CD14-positive monocyte (primary cell): Measurements from ENCODE around the gene TMEFF2. TPM values are rescaled to one million over a fixed set of nuclear protein-coding genes. Genes with fewer than 3 reads are reported as not detected.

ENCODE experiments used
- DNase-seq, 3 donors: peaks; one replicate each; pipeline ENCODE4 v3.0.0-alpha.2; 2011 to 2022
- H2AFZ ChIP-seq: 2 replicates; pipeline ENCODE4 v1.6.0; 2012; ENCODE audit warnings: mild to moderate bottlenecking, low read depth, low read length, inconsistent platforms; ENCODE audit not compliant: insufficient read depth, poor library complexity, severe bottlenecking
- H3K27ac ChIP-seq, 2 donors: 1 replicate in 1 of 2; 2 replicates in 1 of 2; pipeline ENCODE4 v1.5.1; 2012 to 2013; ENCODE audit warnings: low read length in 2 of 2, control low read depth in 1 of 2, inconsistent platforms in 1 of 2, low read depth in 1 of 2, mild to moderate bottlenecking in 1 of 2
- H3K27me3 ChIP-seq, 2 donors: one replicate each; pipeline versions ENCODE4 v1.6.0 to v1.6.1; 2011 to 2013; ENCODE audit warnings: low read length in 2 of 2; ENCODE audit not compliant: control insufficient read depth in 2 of 2, insufficient read depth in 2 of 2
- H3K36me3 ChIP-seq, 2 donors: replicated peaks in 1 of 2; 1 replicate in 1 of 2; 2 replicates in 1 of 2; pipeline versions ENCODE4 v1.5.1 to v1.6.1; 2012 to 2013; ENCODE audit warnings: low read length in 2 of 2, control low read depth in 1 of 2, inconsistent platforms in 1 of 2, mild to moderate bottlenecking in 1 of 2; ENCODE audit not compliant: insufficient read depth in 2 of 2, control insufficient read depth in 1 of 2
- H3K4me1 ChIP-seq, 2 donors: 1 replicate in 1 of 2; 2 replicates in 1 of 2; pipeline versions ENCODE4 v1.5.1 to v1.6.1; 2012 to 2013; ENCODE audit warnings: low read length in 2 of 2, control low read depth in 1 of 2, inconsistent platforms in 1 of 2, mild to moderate bottlenecking in 1 of 2, moderate library complexity in 1 of 2; ENCODE audit not compliant: insufficient read depth in 2 of 2, control insufficient read depth in 1 of 2
- H3K4me2 ChIP-seq: replicated peaks from 2 replicates; pipeline ENCODE3; 2012; ENCODE audit warnings: low read length, moderate library complexity, mild to moderate bottlenecking; ENCODE audit not compliant: poor library complexity, severe bottlenecking; ENCODE audit errors: extremely low read depth
- H3K4me3 ChIP-seq, 3 experiments: fragments of 200-600 bp in 1 of 3; sonication (generic) in 1 of 3; replicated peaks in 1 of 3; 1 replicate in 2 of 3; 2 replicates in 1 of 3; pipeline ENCODE4 v1.5.1; 2011 to 2013; ENCODE audit warnings: low read length in 3 of 3, mild to moderate bottlenecking in 3 of 3, control low read depth in 2 of 3, low read depth in 2 of 3, inconsistent platforms in 1 of 3, moderate library complexity in 1 of 3
- H3K79me2 ChIP-seq: 2 replicates; pipeline ENCODE4 v1.6.0; 2012; ENCODE audit warnings: mild to moderate bottlenecking, control low read depth, inconsistent platforms, low read length, moderate library complexity; ENCODE audit not compliant: insufficient read depth
- H3K9ac ChIP-seq: 2 replicates; pipeline ENCODE4 v1.6.0; 2017; ENCODE audit warnings: low read length, mild to moderate bottlenecking; ENCODE audit not compliant: insufficient read depth, poor library complexity, severe bottlenecking
- H3K9me3 ChIP-seq, 2 donors: replicated peaks in 1 of 2; 1 replicate in 1 of 2; 2 replicates in 1 of 2; pipeline versions ENCODE4 v1.5.1 to v1.6.1; 2012 to 2013; ENCODE audit warnings: low read length in 2 of 2, control low read depth in 1 of 2; ENCODE audit not compliant: control insufficient read depth in 1 of 2, insufficient read depth in 1 of 2
- H4K20me1 ChIP-seq: 2 replicates; pipeline ENCODE4 v1.6.0; 2012; ENCODE audit warnings: mild to moderate bottlenecking, low read length, control low read depth, moderate library complexity; ENCODE audit not compliant: insufficient read depth
- H3K27ac Mint-ChIP-seq, 7 donors: one replicate each; pipeline ENCODE4 v1.8.0; 2020; ENCODE audit warnings: mild to moderate bottlenecking in 7 of 7, mixed read lengths in 7 of 7, moderate library complexity in 6 of 7, inconsistent platforms in 2 of 7
- H3K27me3 Mint-ChIP-seq, 3 donors: one replicate each; pipeline ENCODE4 v1.8.0; 2021 to 2022; ENCODE audit warnings: low read depth in 3 of 3, mild to moderate bottlenecking in 3 of 3, mixed read lengths in 3 of 3, moderate library complexity in 3 of 3, inconsistent platforms in 1 of 3
- H3K36me3 Mint-ChIP-seq, 2 donors: one replicate each; pipeline ENCODE4 v1.8.0; 2020; ENCODE audit warnings: mixed read lengths in 2 of 2, inconsistent platforms in 1 of 2, mild to moderate bottlenecking in 1 of 2
- H3K4me1 Mint-ChIP-seq: one replicate; pipeline ENCODE4 v1.8.0; 2020; ENCODE audit warnings: mild to moderate bottlenecking, mixed read lengths
- H3K4me3 Mint-ChIP-seq, 2 donors: one replicate each; pipeline ENCODE4 v1.8.0; 2020; ENCODE audit warnings: mild to moderate bottlenecking in 2 of 2, mixed read lengths in 2 of 2, moderate library complexity in 1 of 2
- H3K9me3 Mint-ChIP-seq, 7 donors: one replicate each; pipeline ENCODE4 v1.8.0; 2020 to 2022; ENCODE audit warnings: mixed read lengths in 7 of 7, mild to moderate bottlenecking in 6 of 7, moderate library complexity in 6 of 7, inconsistent platforms in 2 of 7
- WGBS: methylation state at CpG from one replicate; pipeline ENCODE4 v1.1.5; 2013; ENCODE audit warnings: missing lambda C conversion rate; ENCODE audit not compliant: insufficient coverage; 5-methylcytosine and 5-hydroxymethylcytosine counted together
- intact Hi-C, 2 donors: fragments of 100-400 bp; cut with micrococcal nuclease; formaldehyde crosslinking; loops; one replicate each; pipeline versions ENCODE4 v1.15.0 to v1.15.1; 2023
- polyA plus RNA-seq, 3 donors: library from polyadenylated mRNA; depleted of rRNA in 1 of 3; unstranded in 2 of 3; stranded (reverse) in 1 of 3; fragments of 300-500 nt in 2 of 3; fragments of >200 nt in 1 of 3; fragmentation: Illumina TruSeq in 2 of 3; gene quantifications; 1 replicate in 2 of 3; 2 replicates in 1 of 3; pipeline ENCODE4 v1.2.3, GENCODE V29; 2012 to 2021
- TF ChIP-seq, protein P1 (sequence below): fragments of 200-600 bp; IDR thresholded peaks from one replicate; pipeline ENCODE4 v1.8.0; 2022; ENCODE audit warnings: antibody characterized with exemption, mild to moderate bottlenecking

The TMEFF2 gene
- polyA plus RNA-seq, 3 donors, result not detected

DNA sequence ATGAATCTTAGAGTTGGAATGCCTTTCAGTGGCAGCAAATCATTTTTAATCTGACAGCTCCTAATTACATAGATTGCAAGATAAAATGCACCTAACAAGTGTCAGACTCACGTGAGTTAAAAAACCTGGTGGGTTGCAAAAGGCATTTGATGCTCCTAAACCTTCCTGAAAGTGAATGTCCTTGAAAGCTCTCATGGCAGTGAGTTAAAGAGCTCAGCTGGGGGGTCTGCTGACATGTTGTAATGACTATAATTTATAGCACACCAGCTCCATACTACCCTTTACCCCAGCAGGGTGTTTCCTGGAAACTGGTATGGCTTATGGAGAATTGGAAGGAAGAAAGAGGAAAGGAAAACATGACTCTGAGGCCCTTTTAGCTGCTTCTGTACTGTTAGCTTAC lies 256.0 kb downstream of the TMEFF2 start:
- Mint-ChIP-seq H3K36me3 (no peaks in the 10 kb centered on the region), H3K27me3 (peaks cover 0 to 6% (median 0%) of the 10 kb centered on the region in 3 donors), H3K4me1 (no peaks in the 10 kb centered on the region), H3K4me3 (no peak overlapping the region), H3K27ac (no peak overlapping the region), H3K9me3 (peaks cover 0 to 2% (median 0%) of the 10 kb centered on the region in 7 donors)
- TF ChIP-seq, protein P1, sequence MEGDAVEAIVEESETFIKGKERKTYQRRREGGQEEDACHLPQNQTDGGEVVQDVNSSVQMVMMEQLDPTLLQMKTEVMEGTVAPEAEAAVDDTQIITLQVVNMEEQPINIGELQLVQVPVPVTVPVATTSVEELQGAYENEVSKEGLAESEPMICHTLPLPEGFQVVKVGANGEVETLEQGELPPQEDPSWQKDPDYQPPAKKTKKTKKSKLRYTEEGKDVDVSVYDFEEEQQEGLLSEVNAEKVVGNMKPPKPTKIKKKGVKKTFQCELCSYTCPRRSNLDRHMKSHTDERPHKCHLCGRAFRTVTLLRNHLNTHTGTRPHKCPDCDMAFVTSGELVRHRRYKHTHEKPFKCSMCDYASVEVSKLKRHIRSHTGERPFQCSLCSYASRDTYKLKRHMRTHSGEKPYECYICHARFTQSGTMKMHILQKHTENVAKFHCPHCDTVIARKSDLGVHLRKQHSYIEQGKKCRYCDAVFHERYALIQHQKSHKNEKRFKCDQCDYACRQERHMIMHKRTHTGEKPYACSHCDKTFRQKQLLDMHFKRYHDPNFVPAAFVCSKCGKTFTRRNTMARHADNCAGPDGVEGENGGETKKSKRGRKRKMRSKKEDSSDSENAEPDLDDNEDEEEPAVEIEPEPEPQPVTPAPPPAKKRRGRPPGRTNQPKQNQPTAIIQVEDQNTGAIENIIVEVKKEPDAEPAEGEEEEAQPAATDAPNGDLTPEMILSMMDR, result no peak
- DNase-seq, result no peak
- no peak overlapping the region for H3K27ac ChIP-seq
- no peaks in the 10 kb centered on the region for H3K79me2 ChIP-seq
- no peaks in the 10 kb centered on the region for H3K9me3 ChIP-seq
- no peaks in the 10 kb centered on the region for H4K20me1 ChIP-seq
- H3K4me1 ChIP-seq, result no peaks in the 10 kb centered on the region
- no peak overlapping the region for H3K4me3 ChIP-seq
- H3K4me2 ChIP-seq, result no peak overlapping the region
- H3K27me3 ChIP-seq, result no peaks in the 10 kb centered on the region
- WGBS, result 83% methylated on average over 1 of the region's 1 CpG
- no peak overlapping the region for H3K9ac ChIP-seq
- no peak overlapping the region for H2AFZ ChIP-seq
- no peaks in the 10 kb centered on the region for H3K36me3 ChIP-seq
- intact Hi-C loops, result no loop called here

DNA sequence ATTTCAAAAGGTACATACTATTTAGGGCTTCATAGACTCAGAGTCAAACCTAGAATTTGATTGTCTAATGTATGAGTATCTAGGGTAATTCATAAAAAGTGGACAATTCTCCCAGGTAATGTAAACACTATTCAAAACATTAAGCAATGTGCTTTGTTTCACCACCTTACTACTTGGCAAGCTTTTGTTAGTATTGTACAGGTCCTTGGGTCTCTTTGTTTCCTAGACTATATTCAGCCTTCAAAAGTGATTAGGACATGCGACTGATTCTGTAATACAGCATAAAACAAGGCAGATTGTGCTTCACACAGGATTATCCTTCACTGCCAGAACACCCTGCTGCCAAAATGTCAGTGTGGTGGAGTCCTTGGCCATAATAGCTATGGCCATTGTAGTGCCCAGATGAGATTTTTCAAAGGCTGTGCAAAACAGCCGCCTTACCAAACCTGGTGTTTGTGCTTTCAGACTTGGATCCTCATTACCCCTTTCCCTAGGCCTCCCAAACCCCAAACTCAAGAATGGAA lies 257.8 kb downstream of the TMEFF2 start:
- Histone ChIP-seq H3K27ac (no peak overlapping the region), H3K27me3 (no peaks in the 10 kb centered on the region), H2AFZ (no peak overlapping the region), H3K9me3 (no peaks in the 10 kb centered on the region), H3K4me3 (no peak overlapping the region), H3K4me2 (no peak overlapping the region), H3K9ac (no peak overlapping the region), H3K4me1 (no peaks in the 10 kb centered on the region), H3K79me2 (no peaks in the 10 kb centered on the region), H3K36me3 (no peaks in the 10 kb centered on the region), H4K20me1 (no peaks in the 10 kb centered on the region)
- H3K27me3 Mint-ChIP-seq, result peaks cover 0 to 2% (median 0%) of the 10 kb centered on the region in 3 donors
- peaks cover 0 to 3% (median 0%) of the 10 kb centered on the region in 7 donors for H3K9me3 Mint-ChIP-seq
- no peak overlapping the region for H3K27ac Mint-ChIP-seq
- TF ChIP-seq, protein P1, result no peak
- no peak overlapping the region for H3K4me3 Mint-ChIP-seq
- no peak for DNase-seq
- no CpG with 5 or more reads among the region's 2 CpGs for WGBS
- no peaks in the 10 kb centered on the region for H3K4me1 Mint-ChIP-seq
- no peaks in the 10 kb centered on the region for H3K36me3 Mint-ChIP-seq
- intact Hi-C loops, result no loop called here
